ENCODE measurements around the gene CCHCR1.

- TF ChIP-seq NFRKB (IDR thresholded peaks at IDR 0.05), result no peak
- TF ChIP-seq FOXK2 (IDR thresholded peaks at IDR 0.05), result no peak
- TF ChIP-seq SUZ12 (IDR thresholded peaks at IDR 0.05), result no peak
Measured at GRCh38 chr6:31152781-31153180, 4.8 kb downstream of the CCHCR1 start.

Measured in HEK293T (cell line).